SK-N-SH (cell line): ENCODE results near the gene KCNG4.

Experiments
- EZH2phosphoT487 ChIP-seq: fragments of 200-600 bp; sonication (generic); IDR thresholded peaks from 2 replicates; pipeline ENCODE4 v1.6.1; 2017; ENCODE audit warnings: low read depth, mixed run types, mild to moderate bottlenecking, antibody characterized with exemption, moderate library complexity, borderline replicate concordance
- RCOR1 ChIP-seq: fragments of 150-350 bp; IDR thresholded peaks from 2 replicates; pipeline ENCODE4 v1.6.1; 2017; ENCODE audit warnings: antibody characterized with exemption, low read length
- SIN3A ChIP-seq: IDR thresholded peaks from 2 replicates; pipeline ENCODE4 v1.6.1; 2012; ENCODE audit warnings: low read depth, mild to moderate bottlenecking, low read length, moderate library complexity, borderline replicate concordance
- TF ChIP-seq, protein P1 (sequence below): fragments of 200-600 bp; sonication (generic); IDR thresholded peaks from 2 replicates; pipeline ENCODE4 v1.6.1; 2017; ENCODE audit warnings: antibody characterized with exemption, mild to moderate bottlenecking, moderate library complexity
- TF ChIP-seq, protein P2 (sequence below): IDR thresholded peaks from 2 replicates; pipeline ENCODE4; 2012
- TF ChIP-seq, protein P3 (sequence below): IDR thresholded peaks from 2 replicates; pipeline ENCODE4 v1.4.0; 2012; ENCODE audit warnings: low read depth
- TF ChIP-seq, protein P4 (sequence below): IDR thresholded peaks from 2 replicates; pipeline ENCODE4 v1.6.1; 2012; ENCODE audit warnings: mild to moderate bottlenecking, low read depth, low read length, moderate library complexity

DNA sequence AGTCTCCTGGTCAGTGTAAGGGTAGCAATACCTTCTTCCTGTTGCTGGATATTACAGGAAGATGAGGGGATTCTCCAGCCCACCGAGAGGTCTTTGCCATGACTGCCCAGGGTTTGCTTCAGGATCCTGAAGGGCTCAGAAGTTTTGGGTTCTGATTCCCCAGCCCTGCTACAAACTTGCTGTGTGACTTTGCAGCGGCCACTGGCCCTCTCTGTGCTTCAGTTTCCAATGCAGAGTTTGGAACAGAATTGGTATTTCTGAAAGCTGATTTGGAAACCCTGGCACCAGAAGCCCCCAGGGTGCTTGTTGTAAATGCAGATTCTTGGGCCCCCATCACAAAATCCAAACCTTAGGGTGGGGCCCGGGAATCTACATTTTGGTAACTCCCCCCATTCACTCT lies 14.7 kb downstream of the KCNG4 start:
- no peak for TF ChIP-seq RCOR1
- TF ChIP-seq, protein P1, sequence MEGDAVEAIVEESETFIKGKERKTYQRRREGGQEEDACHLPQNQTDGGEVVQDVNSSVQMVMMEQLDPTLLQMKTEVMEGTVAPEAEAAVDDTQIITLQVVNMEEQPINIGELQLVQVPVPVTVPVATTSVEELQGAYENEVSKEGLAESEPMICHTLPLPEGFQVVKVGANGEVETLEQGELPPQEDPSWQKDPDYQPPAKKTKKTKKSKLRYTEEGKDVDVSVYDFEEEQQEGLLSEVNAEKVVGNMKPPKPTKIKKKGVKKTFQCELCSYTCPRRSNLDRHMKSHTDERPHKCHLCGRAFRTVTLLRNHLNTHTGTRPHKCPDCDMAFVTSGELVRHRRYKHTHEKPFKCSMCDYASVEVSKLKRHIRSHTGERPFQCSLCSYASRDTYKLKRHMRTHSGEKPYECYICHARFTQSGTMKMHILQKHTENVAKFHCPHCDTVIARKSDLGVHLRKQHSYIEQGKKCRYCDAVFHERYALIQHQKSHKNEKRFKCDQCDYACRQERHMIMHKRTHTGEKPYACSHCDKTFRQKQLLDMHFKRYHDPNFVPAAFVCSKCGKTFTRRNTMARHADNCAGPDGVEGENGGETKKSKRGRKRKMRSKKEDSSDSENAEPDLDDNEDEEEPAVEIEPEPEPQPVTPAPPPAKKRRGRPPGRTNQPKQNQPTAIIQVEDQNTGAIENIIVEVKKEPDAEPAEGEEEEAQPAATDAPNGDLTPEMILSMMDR = no peak
- TF ChIP-seq, protein P2, sequence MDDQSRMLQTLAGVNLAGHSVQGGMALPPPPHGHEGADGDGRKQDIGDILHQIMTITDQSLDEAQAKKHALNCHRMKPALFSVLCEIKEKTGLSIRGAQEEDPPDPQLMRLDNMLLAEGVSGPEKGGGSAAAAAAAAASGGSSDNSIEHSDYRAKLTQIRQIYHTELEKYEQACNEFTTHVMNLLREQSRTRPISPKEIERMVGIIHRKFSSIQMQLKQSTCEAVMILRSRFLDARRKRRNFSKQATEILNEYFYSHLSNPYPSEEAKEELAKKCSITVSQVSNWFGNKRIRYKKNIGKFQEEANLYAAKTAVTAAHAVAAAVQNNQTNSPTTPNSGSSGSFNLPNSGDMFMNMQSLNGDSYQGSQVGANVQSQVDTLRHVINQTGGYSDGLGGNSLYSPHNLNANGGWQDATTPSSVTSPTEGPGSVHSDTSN = no peak
- TF ChIP-seq, protein P3, sequence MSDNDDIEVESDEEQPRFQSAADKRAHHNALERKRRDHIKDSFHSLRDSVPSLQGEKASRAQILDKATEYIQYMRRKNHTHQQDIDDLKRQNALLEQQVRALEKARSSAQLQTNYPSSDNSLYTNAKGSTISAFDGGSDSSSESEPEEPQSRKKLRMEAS = no peak
- no peak for TF ChIP-seq EZH2phosphoT487
- no peak for TF ChIP-seq SIN3A
- TF ChIP-seq, protein P4, sequence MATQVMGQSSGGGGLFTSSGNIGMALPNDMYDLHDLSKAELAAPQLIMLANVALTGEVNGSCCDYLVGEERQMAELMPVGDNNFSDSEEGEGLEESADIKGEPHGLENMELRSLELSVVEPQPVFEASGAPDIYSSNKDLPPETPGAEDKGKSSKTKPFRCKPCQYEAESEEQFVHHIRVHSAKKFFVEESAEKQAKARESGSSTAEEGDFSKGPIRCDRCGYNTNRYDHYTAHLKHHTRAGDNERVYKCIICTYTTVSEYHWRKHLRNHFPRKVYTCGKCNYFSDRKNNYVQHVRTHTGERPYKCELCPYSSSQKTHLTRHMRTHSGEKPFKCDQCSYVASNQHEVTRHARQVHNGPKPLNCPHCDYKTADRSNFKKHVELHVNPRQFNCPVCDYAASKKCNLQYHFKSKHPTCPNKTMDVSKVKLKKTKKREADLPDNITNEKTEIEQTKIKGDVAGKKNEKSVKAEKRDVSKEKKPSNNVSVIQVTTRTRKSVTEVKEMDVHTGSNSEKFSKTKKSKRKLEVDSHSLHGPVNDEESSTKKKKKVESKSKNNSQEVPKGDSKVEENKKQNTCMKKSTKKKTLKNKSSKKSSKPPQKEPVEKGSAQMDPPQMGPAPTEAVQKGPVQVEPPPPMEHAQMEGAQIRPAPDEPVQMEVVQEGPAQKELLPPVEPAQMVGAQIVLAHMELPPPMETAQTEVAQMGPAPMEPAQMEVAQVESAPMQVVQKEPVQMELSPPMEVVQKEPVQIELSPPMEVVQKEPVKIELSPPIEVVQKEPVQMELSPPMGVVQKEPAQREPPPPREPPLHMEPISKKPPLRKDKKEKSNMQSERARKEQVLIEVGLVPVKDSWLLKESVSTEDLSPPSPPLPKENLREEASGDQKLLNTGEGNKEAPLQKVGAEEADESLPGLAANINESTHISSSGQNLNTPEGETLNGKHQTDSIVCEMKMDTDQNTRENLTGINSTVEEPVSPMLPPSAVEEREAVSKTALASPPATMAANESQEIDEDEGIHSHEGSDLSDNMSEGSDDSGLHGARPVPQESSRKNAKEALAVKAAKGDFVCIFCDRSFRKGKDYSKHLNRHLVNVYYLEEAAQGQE = no peak
